ENCODE data around the gene WASF3. TPM values are rescaled to one million over a fixed set of nuclear protein-coding genes. Genes with fewer than 3 reads are reported as not detected.
A peak's percentile ranks its signal among the peaks of the same experiment; 100 is the strongest.

WASF3 gene
- total and polyA plus RNA-seq, 3 experiments from 2014 or later = 0.20 to 0.24 TPM; not detected in 1

GRCh38 chr13:26658448-26659385 is 101.2 kb downstream of the WASF3 start:
- CTCF ChIA-PET = no interaction called here
- H3K27me3 ChIP-seq (ENCODE audit: insufficient read depth, low read length, poor library complexity, severe bottlenecking) = no peaks in the 10 kb centered on the region
- Mint-ChIP-seq H3K27me3 (peaks cover 0 to 22% of the 10 kb centered on the region in 2 donors), H3K9me3 (no peaks in the 10 kb centered on the region), H3K27ac (no peak overlapping the region), H3K4me1 (no peaks in the 10 kb centered on the region), H3K4me3 (no peak overlapping the region), H3K36me3 (no peaks in the 10 kb centered on the region)
- H3K9me3 ChIP-seq (ENCODE audit: low read length) = no peaks in the 10 kb centered on the region
- POLR2A ChIA-PET = no interaction called here
- no peaks in the 10 kb centered on the region for H3K4me1 ChIP-seq (ENCODE audit: insufficient read depth, low read length)
- H3K4me3 ChIP-seq (ENCODE audit: low read length) = no peak overlapping the region
- no peaks in the 10 kb centered on the region for H3K36me3 ChIP-seq (ENCODE audit: insufficient read depth, low read length)
- H3K27ac ChIP-seq (ENCODE audit: low read depth, low read length) = no peak overlapping the region
- DNase-seq = no peak

DNA sequence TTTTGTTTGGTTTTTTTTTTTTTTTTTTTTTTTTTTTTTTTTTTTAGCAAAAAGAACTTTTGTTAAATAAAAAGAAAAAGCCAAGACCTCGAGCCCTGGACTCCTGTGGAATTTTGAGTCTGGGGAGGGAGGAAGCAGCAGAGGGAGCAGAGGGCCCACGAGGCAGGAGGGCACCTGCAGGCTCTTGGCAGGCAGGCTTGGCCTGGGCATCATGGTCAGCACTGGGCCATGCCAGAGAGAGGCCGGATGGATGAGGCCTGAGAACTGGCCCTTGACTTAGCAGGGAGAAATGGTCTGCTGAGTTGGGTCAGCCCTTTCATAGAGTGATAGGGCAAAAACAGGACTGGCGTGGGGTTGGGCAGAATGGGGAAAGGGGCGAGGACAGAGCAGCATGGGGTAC is 102.7 kb downstream of the WASF3 start:
- Histone ChIP-seq H3K4me1 (ENCODE audit: insufficient read depth, low read length) (no peaks in the 10 kb centered on the region), H3K27ac (ENCODE audit: low read depth, low read length) (no peak overlapping the region), H3K4me3 (ENCODE audit: low read length) (no peak overlapping the region), H3K36me3 (ENCODE audit: insufficient read depth, low read length) (no peaks in the 10 kb centered on the region), H3K9me3 (ENCODE audit: low read length) (no peaks in the 10 kb centered on the region), H3K27me3 (ENCODE audit: insufficient read depth, low read length, poor library complexity, severe bottlenecking) (no peaks in the 10 kb centered on the region)
- H3K4me3 Mint-ChIP-seq = no peak overlapping the region
- ChIA-PET POLR2A (no interaction called here), CTCF (no interaction called here)
- peaks cover 0 to 20% of the 10 kb centered on the region in 2 donors for H3K27me3 Mint-ChIP-seq
- no peaks in the 10 kb centered on the region for H3K4me1 Mint-ChIP-seq
- no peak overlapping the region for H3K27ac Mint-ChIP-seq
- no peaks in the 10 kb centered on the region for H3K9me3 Mint-ChIP-seq
- DNase-seq = no peak
- no peaks in the 10 kb centered on the region for H3K36me3 Mint-ChIP-seq

GRCh38 chr13:26660766-26661165 is 103.3 kb downstream of the WASF3 start:
- Mint-ChIP-seq H3K27ac (no peak overlapping the region), H3K4me3 (no peak overlapping the region), H3K36me3 (no peaks in the 10 kb centered on the region), H3K4me1 (no peaks in the 10 kb centered on the region), H3K9me3 (no peaks in the 10 kb centered on the region), H3K27me3 (peaks cover 0 to 17% of the 10 kb centered on the region in 2 donors)
- no peak overlapping the region for H3K4me3 ChIP-seq (ENCODE audit: low read length)
- no peaks in the 10 kb centered on the region for H3K36me3 ChIP-seq (ENCODE audit: insufficient read depth, low read length)
- no peak for DNase-seq
- ChIA-PET CTCF (no interaction called here), POLR2A (no interaction called here)
- no peaks in the 10 kb centered on the region for H3K4me1 ChIP-seq (ENCODE audit: insufficient read depth, low read length)
- no peaks in the 10 kb centered on the region for H3K27me3 ChIP-seq (ENCODE audit: insufficient read depth, low read length, poor library complexity, severe bottlenecking)
- H3K9me3 ChIP-seq (ENCODE audit: low read length) = no peaks in the 10 kb centered on the region
- H3K27ac ChIP-seq (ENCODE audit: low read depth, low read length) = no peak overlapping the region

GRCh38 chr13:26663791-26664190 is 106.3 kb downstream of the WASF3 start:
- H3K36me3 Mint-ChIP-seq = no peaks in the 10 kb centered on the region
- no peak overlapping the region for H3K4me3 ChIP-seq (ENCODE audit: low read length)
- CTCF ChIA-PET = interaction anchor here (1.2 kb wide), 1 partner anchor 35 kb away, joined by 3 read pairs; no protein-coding TSS in a partner anchor

GRCh38 chr13:26664286-26664685 is 106.8 kb downstream of the WASF3 start:
- H3K9me3 ChIP-seq (ENCODE audit: low read length) = no peaks in the 10 kb centered on the region
- H3K4me3 ChIP-seq (ENCODE audit: low read length) = no peak overlapping the region
- ChIA-PET POLR2A (no interaction called here), CTCF (no interaction called here)
- H3K4me1 ChIP-seq (ENCODE audit: insufficient read depth, low read length) = no peaks in the 10 kb centered on the region
- H3K27ac ChIP-seq (ENCODE audit: low read depth, low read length) = no peak overlapping the region
- Mint-ChIP-seq H3K4me3 (no peak overlapping the region), H3K9me3 (no peaks in the 10 kb centered on the region), H3K27ac (no peak overlapping the region), H3K36me3 (no peaks in the 10 kb centered on the region), H3K27me3 (peaks cover 0 to 23% of the 10 kb centered on the region in 2 donors), H3K4me1 (no peaks in the 10 kb centered on the region)
- H3K36me3 ChIP-seq (ENCODE audit: insufficient read depth, low read length) = no peaks in the 10 kb centered on the region
- H3K27me3 ChIP-seq (ENCODE audit: insufficient read depth, low read length, poor library complexity, severe bottlenecking) = no peaks in the 10 kb centered on the region
- DNase-seq = no peak

More at GRCh38 chr13:26663791-26664190, 106.3 kb downstream of the WASF3 start:
- Histone ChIP-seq H3K4me1 (ENCODE audit: insufficient read depth, low read length) (no peaks in the 10 kb centered on the region), H3K27me3 (ENCODE audit: insufficient read depth, low read length, poor library complexity, severe bottlenecking) (no peaks in the 10 kb centered on the region), H3K9me3 (ENCODE audit: low read length) (no peaks in the 10 kb centered on the region), H3K36me3 (ENCODE audit: insufficient read depth, low read length) (no peaks in the 10 kb centered on the region), H3K27ac (ENCODE audit: low read depth, low read length) (no peak overlapping the region)
- H3K27me3 Mint-ChIP-seq = peaks cover 0 to 23% of the 10 kb centered on the region in 2 donors
- no peaks in the 10 kb centered on the region for H3K4me1 Mint-ChIP-seq
- H3K4me3 Mint-ChIP-seq = no peak overlapping the region
- H3K27ac Mint-ChIP-seq = no peak overlapping the region
- POLR2A ChIA-PET = no interaction called here
- no peaks in the 10 kb centered on the region for H3K9me3 Mint-ChIP-seq
- no peak for DNase-seq

- CTCF ChIA-PET = no interaction called here
- H3K36me3 ChIP-seq (ENCODE audit: insufficient read depth, low read length) = no peaks in the 10 kb centered on the region
- Mint-ChIP-seq H3K9me3 (peaks cover 0 to 1% (median 0%) of the 10 kb centered on the region in 5 donors), H3K4me3 (no peak overlapping the region), H3K4me1 (no peaks in the 10 kb centered on the region), H3K27me3 (peaks cover under 1 to 23% of the 10 kb centered on the region in 2 donors), H3K36me3 (no peaks in the 10 kb centered on the region), H3K27ac (no peak overlapping the region)
- no peak overlapping the region for H3K4me3 ChIP-seq (ENCODE audit: low read length)
- POLR2A ChIA-PET = no interaction called here
- no peaks in the 10 kb centered on the region for H3K4me1 ChIP-seq (ENCODE audit: insufficient read depth, low read length)
- DNase-seq = no peak
- no peaks in the 10 kb centered on the region for H3K9me3 ChIP-seq (ENCODE audit: low read length)
- no peaks in the 10 kb centered on the region for H3K27me3 ChIP-seq (ENCODE audit: insufficient read depth, low read length, poor library complexity, severe bottlenecking)
- no peak overlapping the region for H3K27ac ChIP-seq (ENCODE audit: low read depth, low read length)
Measured at GRCh38 chr13:26664876-26665275, 107.4 kb downstream of the WASF3 start.

GRCh38 chr13:26668357-26669146 is 111.1 kb downstream of the WASF3 start:
- peaks cover 0 to 1% (median 0%) of the 10 kb centered on the region in 5 donors for H3K9me3 Mint-ChIP-seq
- H3K27me3 Mint-ChIP-seq = peaks cover 3 to 25% of the 10 kb centered on the region in 2 donors
- POLR2A ChIA-PET = no interaction called here
- H3K27ac Mint-ChIP-seq = peak overlapping the region in 1 of 8 donors; percentile 79
- no peaks in the 10 kb centered on the region for H3K27me3 ChIP-seq (ENCODE audit: insufficient read depth, low read length, poor library complexity, severe bottlenecking)
- no peaks in the 10 kb centered on the region for H3K9me3 ChIP-seq (ENCODE audit: low read length)
- H3K36me3 Mint-ChIP-seq = no peaks in the 10 kb centered on the region
- CTCF ChIA-PET = no interaction called here
- DNase-seq = no peak
- H3K36me3 ChIP-seq (ENCODE audit: insufficient read depth, low read length) = no peaks in the 10 kb centered on the region
- no peak overlapping the region for H3K4me3 ChIP-seq (ENCODE audit: low read length)
- H3K4me1 ChIP-seq (ENCODE audit: insufficient read depth, low read length) = no peaks in the 10 kb centered on the region
- H3K4me1 Mint-ChIP-seq = no peaks in the 10 kb centered on the region
- H3K4me3 Mint-ChIP-seq = no peak overlapping the region
- H3K27ac ChIP-seq (ENCODE audit: low read depth, low read length) = no peak overlapping the region

- no peaks in the 10 kb centered on the region for H3K36me3 Mint-ChIP-seq
- Histone ChIP-seq H3K36me3 (ENCODE audit: insufficient read depth, low read length) (no peaks in the 10 kb centered on the region), H3K27ac (ENCODE audit: low read depth, low read length) (no peak overlapping the region), H3K4me1 (ENCODE audit: insufficient read depth, low read length) (no peaks in the 10 kb centered on the region), H3K9me3 (ENCODE audit: low read length) (no peaks in the 10 kb centered on the region), H3K27me3 (ENCODE audit: insufficient read depth, low read length, poor library complexity, severe bottlenecking) (no peaks in the 10 kb centered on the region), H3K4me3 (ENCODE audit: low read length) (no peak overlapping the region)
- H3K4me3 Mint-ChIP-seq = no peak overlapping the region
- H3K27ac Mint-ChIP-seq = peak overlapping the region in 1 of 8 donors; percentile 66
- no peak for DNase-seq
- ChIA-PET CTCF (no interaction called here), POLR2A (no interaction called here)
- peaks cover 0 to 1% (median 0%) of the 10 kb centered on the region in 5 donors for H3K9me3 Mint-ChIP-seq
- H3K27me3 Mint-ChIP-seq = peaks cover 4 to 22% of the 10 kb centered on the region in 2 donors
- no peaks in the 10 kb centered on the region for H3K4me1 Mint-ChIP-seq
Measured at GRCh38 chr13:26673890-26674289, 116.4 kb downstream of the WASF3 start.
